Transverse colon (tissue), 4 donors: Measurements from ENCODE around the gene CIT. TPM values are rescaled to one million over a fixed set of nuclear protein-coding genes. Genes with fewer than 3 reads are reported as not detected.

Experiments used
- DNase-seq: peaks from one replicate; pipeline ENCODE4 v3.0.0-alpha.2; 2019
- H3K27ac ChIP-seq, 4 donors: fragments of 200-600 bp; sonication (generic); 2 replicates each; pipeline ENCODE4 v1.5.1; 2016 to 2018; ENCODE audit warnings: inconsistent platforms in 4 of 4
- H3K27me3 ChIP-seq: fragments of 200-600 bp; sonication (generic); 2 replicates; pipeline ENCODE4 v1.5.1; 2017; ENCODE audit warnings: inconsistent platforms
- H3K36me3 ChIP-seq, 4 donors: fragments of 200-600 bp; sonication (generic); 2 replicates each; pipeline ENCODE4 v1.5.1; 2017 to 2019; ENCODE audit warnings: inconsistent platforms in 4 of 4
- H3K4me1 ChIP-seq, 4 donors: fragments of 200-600 bp; sonication (generic); 2 replicates each; pipeline ENCODE4 v1.5.1; 2017 to 2020; ENCODE audit warnings: inconsistent platforms in 4 of 4
- H3K4me3 ChIP-seq, 4 donors: fragments of 200-600 bp; sonication (generic); 1 replicate in 1 of 4; 2 replicates in 3 of 4; pipeline versions ENCODE4 v1.5.1 to v1.6.1; 2017 to 2019; ENCODE audit warnings: inconsistent platforms in 4 of 4
- H3K9me3 ChIP-seq, 2 donors: fragments of 200-600 bp; sonication (generic); 2 replicates each; pipeline ENCODE4 v1.5.1; 2017 to 2019; ENCODE audit warnings: inconsistent platforms in 2 of 2
- EP300 ChIP-seq: sonication (generic); formaldehyde crosslinking; IDR thresholded peaks from one replicate; pipeline ENCODE4 v1.6.1; 2017; ENCODE audit warnings: antibody characterized with exemption, low read depth
- POLR2A ChIP-seq: fragments of 450-650 bp; IDR thresholded peaks from one replicate; pipeline ENCODE4 v1.6.1; 2016; ENCODE audit warnings: antibody characterized with exemption, mild to moderate bottlenecking, moderate library complexity
- POLR2AphosphoS5 ChIP-seq, 3 donors: sonication (generic); formaldehyde crosslinking; IDR thresholded peaks; one replicate each; pipeline ENCODE4 v1.6.1; 2016; ENCODE audit warnings: antibody characterized with exemption in 3 of 3
- WGBS, 2 donors: methylation state at CpG; one replicate each; pipeline ENCODE4 v1.1.5; 2018; ENCODE audit warnings: low coverage in 1 of 2; 5-methylcytosine and 5-hydroxymethylcytosine counted together
- in situ Hi-C, 4 donors: fragments of 200-750 bp; cut with MboI; loops; one replicate each; pipeline versions ENCODE4 v1.15.0 to v1.15.1; 2017; ENCODE audit warnings: low sequenced_read_pairs in 3 of 4, low pct_ligation_motif_present in 1 of 4, low pct_unique_long_range_greater_than_20kb in 1 of 4
- intact Hi-C: fragments of 100-400 bp; cut with DNase I; formaldehyde crosslinking; loops from one replicate; pipeline ENCODE4 v1.15.1; 2023; ENCODE audit warnings: low total_unique reads
- total RNA-seq, 4 donors: library from RNA; depleted of rRNA; stranded (reverse); fragments of >200 nt; gene quantifications; one replicate each; pipeline ENCODE4 v1.1.0, GENCODE V29; 2016
- TF ChIP-seq, protein P1 (sequence below), 5 experiments: fragments of 200-600 bp in 3 of 5; fragments of 450-650 bp in 2 of 5; sonication (generic) in 3 of 5; IDR thresholded peaks; 1 replicate in 2 of 5; 2 replicates in 3 of 5; pipeline ENCODE4 v1.5.1; 2016 to 2017; ENCODE audit warnings: antibody characterized with exemption in 5 of 5, inconsistent platforms in 3 of 5, mild to moderate bottlenecking in 2 of 5, moderate library complexity in 1 of 5

CIT gene
- total RNA-seq, 4 donors from 2014 or later = 1.1 to 51.1 (median 7.1) TPM

DNA sequence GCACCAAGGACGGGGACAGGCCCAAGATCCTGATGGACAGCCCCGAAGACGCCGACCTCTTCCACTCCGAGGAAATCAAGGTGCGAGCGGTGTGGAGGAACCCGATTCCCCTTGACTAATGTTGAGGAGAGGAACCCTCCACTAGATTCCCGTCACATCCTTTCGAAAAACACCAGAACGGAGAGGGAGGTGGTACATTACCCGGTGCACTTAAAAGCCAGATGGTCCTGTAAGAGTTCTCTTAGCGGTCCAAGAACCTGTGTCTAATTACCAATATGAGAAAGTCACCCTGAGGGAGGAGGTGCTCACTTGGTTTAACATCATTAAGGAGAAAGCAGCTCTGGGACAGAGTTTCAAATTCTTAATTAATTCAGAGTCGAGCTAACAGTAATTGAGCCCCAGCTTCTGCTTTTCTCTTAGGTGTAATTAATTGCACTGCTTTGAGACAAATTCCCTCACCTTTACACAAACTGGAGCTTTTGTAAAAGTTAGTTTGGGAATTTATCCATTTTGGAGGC, 208.7 kb downstream of the CIT start:
- H3K4me3 ChIP-seq = peak overlapping the region; percentile 73 to 97 (median 86)
- H3K27ac ChIP-seq = peak overlapping the region; percentile 96 to 99 (median 98)
- intact Hi-C loops (no loop called here), in situ Hi-C loops (loop anchor here in 1 of 4 donors (10.0 kb wide), 1 partner anchor 106 kb away; no protein-coding TSS in a partner anchor)
- TF ChIP-seq POLR2AphosphoS5 (IDR thresholded peaks at IDR 0.05) (no peak), POLR2A (no peak), EP300 (no peak)
- TF ChIP-seq, protein P1, sequence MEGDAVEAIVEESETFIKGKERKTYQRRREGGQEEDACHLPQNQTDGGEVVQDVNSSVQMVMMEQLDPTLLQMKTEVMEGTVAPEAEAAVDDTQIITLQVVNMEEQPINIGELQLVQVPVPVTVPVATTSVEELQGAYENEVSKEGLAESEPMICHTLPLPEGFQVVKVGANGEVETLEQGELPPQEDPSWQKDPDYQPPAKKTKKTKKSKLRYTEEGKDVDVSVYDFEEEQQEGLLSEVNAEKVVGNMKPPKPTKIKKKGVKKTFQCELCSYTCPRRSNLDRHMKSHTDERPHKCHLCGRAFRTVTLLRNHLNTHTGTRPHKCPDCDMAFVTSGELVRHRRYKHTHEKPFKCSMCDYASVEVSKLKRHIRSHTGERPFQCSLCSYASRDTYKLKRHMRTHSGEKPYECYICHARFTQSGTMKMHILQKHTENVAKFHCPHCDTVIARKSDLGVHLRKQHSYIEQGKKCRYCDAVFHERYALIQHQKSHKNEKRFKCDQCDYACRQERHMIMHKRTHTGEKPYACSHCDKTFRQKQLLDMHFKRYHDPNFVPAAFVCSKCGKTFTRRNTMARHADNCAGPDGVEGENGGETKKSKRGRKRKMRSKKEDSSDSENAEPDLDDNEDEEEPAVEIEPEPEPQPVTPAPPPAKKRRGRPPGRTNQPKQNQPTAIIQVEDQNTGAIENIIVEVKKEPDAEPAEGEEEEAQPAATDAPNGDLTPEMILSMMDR (IDR thresholded peaks at IDR 0.05) = no peak
- peaks cover 0 to 8% (median 2%) of the 10 kb centered on the region in 4 donors for H3K36me3 ChIP-seq
- no peaks in the 10 kb centered on the region for H3K9me3 ChIP-seq
- H3K27me3 ChIP-seq = no peaks in the 10 kb centered on the region
- WGBS, 2 donors = 3% methylated on average over 14 of the region's 14 CpGs; no CpG with 5 or more reads in 1 of the 2 donors
- DNase-seq = no peak
- peaks cover 11 to 55% (median 43%) of the 10 kb centered on the region in 4 donors for H3K4me1 ChIP-seq

DNA sequence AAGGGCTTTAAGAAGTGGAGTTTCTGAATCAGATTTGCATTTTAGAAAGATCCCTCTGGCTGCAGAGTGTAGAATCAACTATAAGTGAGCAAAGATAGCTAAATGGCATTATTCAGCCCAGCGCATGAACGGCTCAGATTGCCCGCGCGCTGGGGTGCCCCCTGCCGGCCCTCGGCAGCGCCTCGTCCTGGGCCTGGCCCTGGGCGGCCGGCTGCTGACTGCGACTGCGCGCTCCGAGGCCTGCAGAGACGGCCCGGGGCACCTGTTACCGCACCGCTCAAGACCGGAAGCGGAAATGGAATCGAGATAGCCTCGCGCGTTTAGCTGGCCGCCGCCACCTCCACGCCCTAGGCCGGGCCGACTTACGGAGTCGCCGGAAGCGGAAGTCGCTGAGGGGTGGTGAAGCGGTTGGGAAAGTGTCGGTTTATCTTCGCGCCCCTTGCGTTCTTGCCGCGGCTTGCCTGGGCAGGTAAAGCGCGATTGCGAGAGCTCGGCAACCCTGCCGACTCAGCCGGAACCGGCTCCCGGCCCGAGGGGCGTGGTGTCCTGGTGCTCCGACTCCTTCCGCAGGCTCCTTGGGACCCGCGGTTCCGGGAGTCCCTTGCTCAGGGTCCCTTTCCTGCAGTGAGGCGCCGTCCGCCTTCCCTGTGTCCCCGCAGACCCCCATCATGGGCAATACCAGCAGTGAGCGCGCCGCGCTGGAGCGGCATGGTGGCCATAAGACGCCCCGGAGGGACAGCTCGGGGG, 209.4 kb downstream of the CIT start, which contains the start of gene PRKAB1:
TSS of gene PRKAB1 (plus strand) at position 557 of the 747 bp plus-strand sequence. CDS start at position 669, 112 bp downstream.
- Histone ChIP-seq H3K27me3 (no peaks in the 10 kb centered on the region), H3K36me3 (peaks cover 0 to 3% (median 1%) of the 10 kb centered on the region in 4 donors), H3K9me3 (no peaks in the 10 kb centered on the region), H3K4me1 (peaks cover 5 to 48% (median 39%) of the 10 kb centered on the region in 4 donors), H3K4me3 (peak within 1 kb of the TSS; percentile 73 to 97 (median 86)), H3K27ac (peak within 1 kb of the TSS; percentile 96 to 99 (median 98))
- in situ Hi-C loops = loop anchor here in 1 of 4 donors (10.0 kb wide), 1 partner anchor 107 kb away; no protein-coding TSS in a partner anchor
- peak; percentile 98 for DNase-seq
- TF ChIP-seq POLR2A (peak; percentile 98), POLR2AphosphoS5 (IDR thresholded peaks at IDR 0.05) (peak; percentile 92 to 99 (median 99)), EP300 (no peak)
- TF ChIP-seq, protein P1 (IDR thresholded peaks at IDR 0.05) = peak; percentile 85 to 95 (median 89)
- intact Hi-C loops = no loop called here
- WGBS, 2 donors = 0% methylated on average over 1 to 49 of the region's 69 CpGs

DNA sequence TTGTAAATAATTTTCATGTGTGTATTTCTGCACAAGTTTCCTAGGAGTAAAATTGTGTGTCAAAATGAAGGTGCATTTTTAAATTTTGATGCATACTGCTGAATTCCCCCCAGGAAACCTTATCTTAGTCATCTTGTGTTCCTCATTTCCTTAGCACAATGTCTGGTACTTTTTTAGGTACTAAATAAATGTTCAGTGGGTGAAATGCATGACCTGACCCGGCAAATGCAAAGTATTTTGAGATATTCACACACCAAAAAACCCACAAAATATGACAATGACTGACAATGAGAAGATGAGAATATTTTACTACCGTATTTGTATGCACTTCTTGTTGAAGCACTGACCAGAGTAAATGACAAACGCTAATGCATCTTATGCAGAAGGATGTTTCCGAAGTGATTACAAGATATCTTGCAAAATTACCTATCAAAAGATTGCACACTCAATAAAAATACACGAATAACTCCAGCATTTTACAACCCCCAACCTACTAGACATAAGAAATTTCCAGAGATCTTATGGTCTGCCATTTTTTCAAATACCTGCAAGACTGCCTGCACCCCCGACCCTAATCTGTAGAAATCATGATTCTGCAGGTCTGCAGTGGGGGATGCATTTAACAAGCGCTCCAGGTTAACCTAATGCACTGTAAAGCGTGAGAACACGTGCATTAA, 210.1 kb downstream of the CIT start:
- WGBS, 2 donors = 6 to 15% methylated on average over 9 of the region's 9 CpGs
- Histone ChIP-seq H3K27me3 (no peaks in the 10 kb centered on the region), H3K4me1 (peaks cover 3 to 41% (median 32%) of the 10 kb centered on the region in 4 donors), H3K36me3 (no peaks in the 10 kb centered on the region), H3K9me3 (no peaks in the 10 kb centered on the region), H3K27ac (peak overlapping the region; percentile 96 to 99 (median 98)), H3K4me3 (peak overlapping the region; percentile 10 to 97 (median 80))
- in situ Hi-C loops (loop anchor here in 1 of 4 donors (10.0 kb wide), 1 partner anchor 108 kb away; no protein-coding TSS in a partner anchor), intact Hi-C loops (no loop called here)
- DNase-seq = no peak
- TF ChIP-seq, protein P1 (IDR thresholded peaks at IDR 0.05) = no peak
- TF ChIP-seq POLR2AphosphoS5 (IDR thresholded peaks at IDR 0.05) (no peak), EP300 (no peak), POLR2A (no peak)
